ENCODE results near the gene NT5E.

The NT5E gene

GRCh38 chr6:85476532-85476931 lies 26.6 kb downstream of the NT5E start:
- no peaks in the 10 kb centered on the region for H3K9me3 ChIP-seq (ENCODE audit: low read depth, low read length)
- no peak overlapping the region for H3K4me3 ChIP-seq
- no peaks in the 10 kb centered on the region for H3K36me3 ChIP-seq (ENCODE audit: insufficient read depth, low read length)
- TF ChIP-seq EZH2 (IDR thresholded peaks at IDR 0.05): no peak
- no peak overlapping the region for H3K9ac ChIP-seq (ENCODE audit: insufficient read length)
- H3K27ac ChIP-seq: no peak overlapping the region
- DNase-seq (ENCODE audit: low read depth, low spot score): no peak

- H3K4me3 ChIP-seq: no peak overlapping the region
- H3K36me3 ChIP-seq (ENCODE audit: insufficient read depth, low read length): no peaks in the 10 kb centered on the region
- no peaks in the 10 kb centered on the region for H3K9me3 ChIP-seq (ENCODE audit: low read depth, low read length)
- DNase-seq (ENCODE audit: low read depth, low spot score): no peak
- H3K9ac ChIP-seq (ENCODE audit: insufficient read length): no peak overlapping the region
- no peak overlapping the region for H3K27ac ChIP-seq
- TF ChIP-seq EZH2 (IDR thresholded peaks at IDR 0.05) (no peak), FOXP2 (optimal IDR thresholded peaks at IDR 0.05; ENCODE audit: control extremely low read depth, extremely low read length, insufficient read depth) (no peak), POLR2AphosphoS5 (IDR thresholded peaks at IDR 0.05; ENCODE audit: borderline replicate concordance, low read depth, low read length) (no peak)
These were observed 29.3 kb downstream of the NT5E start for GRCh38 chr6:85479208-85479607.

GRCh38 chr6:85482206-85482904 lies 32.5 kb downstream of the NT5E start:
- H3K9ac ChIP-seq (ENCODE audit: insufficient read length): no peak overlapping the region
- H3K4me3 ChIP-seq: no peak overlapping the region

GRCh38 chr6:85482905-85483700 lies 33.2 kb downstream of the NT5E start:
- no peak for DNase-seq (ENCODE audit: low read depth, low spot score)
- Histone ChIP-seq H3K27ac (no peak overlapping the region), H3K9ac (ENCODE audit: insufficient read length) (no peak overlapping the region), H3K4me3 (no peak overlapping the region), H3K36me3 (ENCODE audit: insufficient read depth, low read length) (no peaks in the 10 kb centered on the region), H3K9me3 (ENCODE audit: low read depth, low read length) (no peaks in the 10 kb centered on the region)
- TF ChIP-seq EZH2 (IDR thresholded peaks at IDR 0.05) (no peak), FOXP2 (optimal IDR thresholded peaks at IDR 0.05; ENCODE audit: control extremely low read depth, extremely low read length, insufficient read depth) (no peak), POLR2AphosphoS5 (IDR thresholded peaks at IDR 0.05; ENCODE audit: borderline replicate concordance, low read depth, low read length) (no peak)

More at GRCh38 chr6:85482206-85482904, 32.5 kb downstream of the NT5E start:
- Histone ChIP-seq H3K27ac (no peak overlapping the region), H3K9me3 (ENCODE audit: low read depth, low read length) (no peaks in the 10 kb centered on the region), H3K36me3 (ENCODE audit: insufficient read depth, low read length) (no peaks in the 10 kb centered on the region)
- DNase-seq (ENCODE audit: low read depth, low spot score): no peak
- TF ChIP-seq POLR2AphosphoS5 (IDR thresholded peaks at IDR 0.05; ENCODE audit: borderline replicate concordance, low read depth, low read length): no peak
- no peak for TF ChIP-seq EZH2 (IDR thresholded peaks at IDR 0.05)
- TF ChIP-seq FOXP2 (optimal IDR thresholded peaks at IDR 0.05; ENCODE audit: control extremely low read depth, extremely low read length, insufficient read depth): no peak

GRCh38 chr6:85483846-85484245 lies 34.0 kb downstream of the NT5E start:
- TF ChIP-seq EZH2 (IDR thresholded peaks at IDR 0.05) (no peak), POLR2AphosphoS5 (IDR thresholded peaks at IDR 0.05; ENCODE audit: borderline replicate concordance, low read depth, low read length) (no peak), FOXP2 (optimal IDR thresholded peaks at IDR 0.05; ENCODE audit: control extremely low read depth, extremely low read length, insufficient read depth) (no peak)
- Histone ChIP-seq H3K4me3 (no peak overlapping the region), H3K27ac (no peak overlapping the region), H3K36me3 (ENCODE audit: insufficient read depth, low read length) (no peaks in the 10 kb centered on the region), H3K9ac (ENCODE audit: insufficient read length) (no peak overlapping the region), H3K9me3 (ENCODE audit: low read depth, low read length) (no peaks in the 10 kb centered on the region)
- no peak for DNase-seq (ENCODE audit: low read depth, low spot score)

- H3K36me3 ChIP-seq (ENCODE audit: insufficient read depth, low read length): no peaks in the 10 kb centered on the region
- H3K4me3 ChIP-seq: no peak overlapping the region
- no peaks in the 10 kb centered on the region for H3K9me3 ChIP-seq (ENCODE audit: low read depth, low read length)
- TF ChIP-seq FOXP2 (optimal IDR thresholded peaks at IDR 0.05; ENCODE audit: control extremely low read depth, extremely low read length, insufficient read depth) (no peak), EZH2 (IDR thresholded peaks at IDR 0.05) (no peak)
- H3K27ac ChIP-seq: no peak overlapping the region
- no peak for DNase-seq (ENCODE audit: low read depth, low spot score)
- no peak overlapping the region for H3K9ac ChIP-seq (ENCODE audit: insufficient read length)
These were observed 35.1 kb downstream of the NT5E start for GRCh38 chr6:85484948-85485347.

- Histone ChIP-seq H3K27ac (no peak overlapping the region), H3K4me3 (no peak overlapping the region), H3K36me3 (ENCODE audit: insufficient read depth, low read length) (no peaks in the 10 kb centered on the region), H3K9me3 (ENCODE audit: low read depth, low read length) (no peaks in the 10 kb centered on the region), H3K9ac (ENCODE audit: insufficient read length) (no peak overlapping the region)
- TF ChIP-seq EZH2 (IDR thresholded peaks at IDR 0.05) (no peak), FOXP2 (optimal IDR thresholded peaks at IDR 0.05; ENCODE audit: control extremely low read depth, extremely low read length, insufficient read depth) (no peak), POLR2AphosphoS5 (IDR thresholded peaks at IDR 0.05; ENCODE audit: borderline replicate concordance, low read depth, low read length) (no peak)
- DNase-seq (ENCODE audit: low read depth, low spot score): no peak
These were observed 40.8 kb downstream of the NT5E start for GRCh38 chr6:85490516-85491248.

- DNase-seq (ENCODE audit: low read depth, low spot score): no peak
- TF ChIP-seq FOXP2 (optimal IDR thresholded peaks at IDR 0.05; ENCODE audit: control extremely low read depth, extremely low read length, insufficient read depth) (no peak), EZH2 (IDR thresholded peaks at IDR 0.05) (no peak), POLR2AphosphoS5 (IDR thresholded peaks at IDR 0.05; ENCODE audit: borderline replicate concordance, low read depth, low read length) (no peak)
- Histone ChIP-seq H3K9me3 (ENCODE audit: low read depth, low read length) (no peaks in the 10 kb centered on the region), H3K36me3 (ENCODE audit: insufficient read depth, low read length) (no peaks in the 10 kb centered on the region), H3K4me3 (no peak overlapping the region), H3K27ac (no peak overlapping the region), H3K9ac (ENCODE audit: insufficient read length) (no peak overlapping the region)
These were observed 43.5 kb downstream of the NT5E start for GRCh38 chr6:85493389-85493788.
